Uterus (tissue), 4 donors: Measurements from ENCODE around the gene PTCSC3. TPM values are rescaled to one million over a fixed set of nuclear protein-coding genes. Genes with fewer than 3 reads are reported as not detected.

Experiments
- DNase-seq, 2 donors: peaks; one replicate each; pipeline ENCODE4 v3.0.0-alpha.2; 2019 to 2020
- H3K27ac ChIP-seq, 2 donors: fragments of 200-600 bp; sonication (generic); 1 replicate in 1 of 2; 2 replicates in 1 of 2; pipeline ENCODE4 v1.5.1; 2016 to 2018
- H3K27me3 ChIP-seq, 2 donors: fragments of 200-600 bp; sonication (generic); one replicate each; pipeline ENCODE4 v1.5.1; 2018 to 2019; ENCODE audit warnings: control low read depth in 1 of 2
- H3K36me3 ChIP-seq, 2 donors: fragments of 200-600 bp; sonication (generic); one replicate each; pipeline ENCODE4 v1.5.1; 2019; ENCODE audit warnings: control low read depth in 1 of 2
- H3K4me1 ChIP-seq, 2 donors: fragments of 200-600 bp; sonication (generic); one replicate each; pipeline ENCODE4 v1.5.1; 2018 to 2019; ENCODE audit warnings: control low read depth in 1 of 2
- H3K4me3 ChIP-seq, 2 donors: fragments of 200-600 bp; sonication (generic); 1 replicate in 1 of 2; 2 replicates in 1 of 2; pipeline ENCODE4 v1.5.1; 2018 to 2019; ENCODE audit warnings: mild to moderate bottlenecking in 1 of 2
- H3K9me3 ChIP-seq, 2 donors: fragments of 200-600 bp; sonication (generic); one replicate each; pipeline ENCODE4 v1.5.1; 2019; ENCODE audit warnings: control low read depth in 1 of 2
- POLR2A ChIP-seq, 2 donors: fragments of 450-650 bp; IDR thresholded peaks; one replicate each; pipeline ENCODE4 v1.6.1; 2016; ENCODE audit warnings: antibody characterized with exemption in 2 of 2, mild to moderate bottlenecking in 1 of 2, moderate library complexity in 1 of 2
- intact Hi-C: fragments of 100-400 bp; cut with DNase I; formaldehyde crosslinking; loops from one replicate; pipeline ENCODE4 v1.15.1; 2023; ENCODE audit warnings: low total_unique reads
- total RNA-seq, 4 donors: library from RNA; depleted of rRNA in 3 of 4; stranded (reverse); fragments of >200 nt in 3 of 4; gene quantifications; one replicate each; pipeline versions ENCODE4 v1.1.0 to v1.2.4, GENCODE V29; 2014 to 2023
- TF ChIP-seq, protein P1 (sequence below), 4 experiments: fragments of 200-600 bp in 2 of 4; fragments of 450-650 bp in 2 of 4; sonication (generic) in 2 of 4; IDR thresholded peaks; one replicate each; pipeline ENCODE4 v1.5.1; 2016 to 2019; ENCODE audit warnings: antibody characterized with exemption in 4 of 4, mild to moderate bottlenecking in 2 of 4, moderate library complexity in 1 of 4
- donor health status: DM: yes; HTN: yes; CAD: no.

Gene PTCSC3
- total RNA-seq, 4 donors from 2014 or later, result not detected

DNA sequence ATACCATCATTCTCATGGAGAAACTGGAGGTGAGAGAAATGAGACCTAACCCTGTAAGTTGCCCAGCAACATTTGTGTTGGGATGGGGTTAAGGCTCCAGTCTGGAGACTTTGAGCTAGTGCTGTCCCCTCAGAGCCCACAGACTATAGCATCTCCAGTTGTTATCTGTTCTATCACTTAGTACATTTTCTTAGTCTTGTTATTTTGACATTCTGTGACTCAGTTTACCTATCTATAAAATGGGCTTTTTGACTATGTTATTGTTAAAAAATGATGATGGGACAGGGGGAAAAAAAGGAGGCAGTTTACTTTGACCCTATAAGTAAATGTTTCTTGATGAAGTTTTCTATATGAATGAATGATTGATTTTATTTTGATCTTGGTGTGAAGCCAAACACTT is 45.8 kb upstream of the PTCSC3 start:
- Histone ChIP-seq H3K27me3 (no peaks in the 10 kb centered on the region), H3K4me3 (no peak overlapping the region), H3K4me1 (no peaks in the 10 kb centered on the region), H3K27ac (no peak overlapping the region), H3K9me3 (no peaks in the 10 kb centered on the region), H3K36me3 (no peaks in the 10 kb centered on the region)
- TF ChIP-seq POLR2A (IDR thresholded peaks at IDR 0.05), result no peak
- TF ChIP-seq, protein P1, sequence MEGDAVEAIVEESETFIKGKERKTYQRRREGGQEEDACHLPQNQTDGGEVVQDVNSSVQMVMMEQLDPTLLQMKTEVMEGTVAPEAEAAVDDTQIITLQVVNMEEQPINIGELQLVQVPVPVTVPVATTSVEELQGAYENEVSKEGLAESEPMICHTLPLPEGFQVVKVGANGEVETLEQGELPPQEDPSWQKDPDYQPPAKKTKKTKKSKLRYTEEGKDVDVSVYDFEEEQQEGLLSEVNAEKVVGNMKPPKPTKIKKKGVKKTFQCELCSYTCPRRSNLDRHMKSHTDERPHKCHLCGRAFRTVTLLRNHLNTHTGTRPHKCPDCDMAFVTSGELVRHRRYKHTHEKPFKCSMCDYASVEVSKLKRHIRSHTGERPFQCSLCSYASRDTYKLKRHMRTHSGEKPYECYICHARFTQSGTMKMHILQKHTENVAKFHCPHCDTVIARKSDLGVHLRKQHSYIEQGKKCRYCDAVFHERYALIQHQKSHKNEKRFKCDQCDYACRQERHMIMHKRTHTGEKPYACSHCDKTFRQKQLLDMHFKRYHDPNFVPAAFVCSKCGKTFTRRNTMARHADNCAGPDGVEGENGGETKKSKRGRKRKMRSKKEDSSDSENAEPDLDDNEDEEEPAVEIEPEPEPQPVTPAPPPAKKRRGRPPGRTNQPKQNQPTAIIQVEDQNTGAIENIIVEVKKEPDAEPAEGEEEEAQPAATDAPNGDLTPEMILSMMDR (IDR thresholded peaks at IDR 0.05), result no peak
- intact Hi-C loops, result no loop called here
- no peak for DNase-seq

DNA sequence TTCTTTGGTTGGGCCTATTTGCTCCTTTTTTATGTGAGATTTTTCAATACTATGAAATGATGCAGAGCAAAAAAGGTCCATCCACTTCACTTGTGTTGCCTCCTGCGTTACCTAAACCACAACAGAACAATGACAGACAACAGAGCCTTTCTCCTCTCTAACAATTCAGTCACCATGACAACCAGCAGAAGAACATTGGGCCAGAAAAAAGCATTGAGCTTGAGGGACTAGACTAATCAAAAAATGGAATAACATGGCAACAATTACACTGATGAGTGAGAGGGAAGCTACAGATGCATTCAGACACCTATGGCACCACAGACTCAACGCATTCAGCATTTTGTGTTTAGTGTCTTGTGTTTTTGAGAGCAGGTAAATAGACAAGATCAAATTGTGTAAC is 44.6 kb upstream of the PTCSC3 start:
- H3K36me3 ChIP-seq, result no peaks in the 10 kb centered on the region
- DNase-seq, result no peak
- TF ChIP-seq, protein P1 (IDR thresholded peaks at IDR 0.05), result no peak
- TF ChIP-seq POLR2A (IDR thresholded peaks at IDR 0.05), result no peak
- no peaks in the 10 kb centered on the region for H3K4me1 ChIP-seq
- H3K9me3 ChIP-seq, result no peaks in the 10 kb centered on the region
- no peak overlapping the region for H3K4me3 ChIP-seq
- H3K27ac ChIP-seq, result no peak overlapping the region
- intact Hi-C loops, result no loop called here
- H3K27me3 ChIP-seq, result no peaks in the 10 kb centered on the region

GRCh38 chr14:36217732-36218131 is 41.2 kb upstream of the PTCSC3 start:
- Histone ChIP-seq H3K27ac (no peak overlapping the region), H3K9me3 (no peaks in the 10 kb centered on the region), H3K4me1 (no peaks in the 10 kb centered on the region), H3K4me3 (no peak overlapping the region), H3K36me3 (no peaks in the 10 kb centered on the region), H3K27me3 (no peaks in the 10 kb centered on the region)
- intact Hi-C loops, result no loop called here
- TF ChIP-seq POLR2A (IDR thresholded peaks at IDR 0.05), result no peak
- TF ChIP-seq, protein P1 (IDR thresholded peaks at IDR 0.05), result no peak
- DNase-seq, result no peak

- Histone ChIP-seq H3K4me1 (no peaks in the 10 kb centered on the region), H3K27ac (no peak overlapping the region)
- intact Hi-C loops, result no loop called here
These were observed 40.5 kb upstream of the PTCSC3 start for GRCh38 chr14:36217027-36217426.

GRCh38 chr14:36215217-36215598 is 38.7 kb upstream of the PTCSC3 start:
- no peak overlapping the region for H3K27ac ChIP-seq
- intact Hi-C loops, result no loop called here

More at GRCh38 chr14:36217027-36217426, 40.5 kb upstream of the PTCSC3 start:
- Histone ChIP-seq H3K36me3 (no peaks in the 10 kb centered on the region), H3K4me3 (no peak overlapping the region), H3K9me3 (no peaks in the 10 kb centered on the region), H3K27me3 (no peaks in the 10 kb centered on the region)
- DNase-seq, result no peak
- no peak for TF ChIP-seq POLR2A (IDR thresholded peaks at IDR 0.05)
- TF ChIP-seq, protein P1 (IDR thresholded peaks at IDR 0.05), result no peak

More at GRCh38 chr14:36215217-36215598, 38.7 kb upstream of the PTCSC3 start:
- Histone ChIP-seq H3K9me3 (no peaks in the 10 kb centered on the region), H3K4me3 (no peak overlapping the region), H3K36me3 (no peaks in the 10 kb centered on the region), H3K4me1 (no peaks in the 10 kb centered on the region), H3K27me3 (no peaks in the 10 kb centered on the region)
- TF ChIP-seq POLR2A (IDR thresholded peaks at IDR 0.05), result no peak
- TF ChIP-seq, protein P1 (IDR thresholded peaks at IDR 0.05), result no peak
- no peak for DNase-seq
